Stromal cell of bone marrow (primary cell): ENCODE data around the gene BMPR2.
"Not testable (repeated sequence)": the region's sequence is repeated elsewhere in the genome, so short reads cannot be mapped to it uniquely, and the experiment has no call there.

Source experiments
- DNase-seq: peaks from one replicate; pipeline ENCODE4 v3.0.0-alpha.2; 2012; ENCODE audit warnings: low read depth

BMPR2 gene

GRCh38 chr2:202382684-202383083 is 6.6 kb downstream of the BMPR2 start:
- DNase-seq = no peak

GRCh38 chr2:202386495-202386894 is 10.4 kb downstream of the BMPR2 start:
- not testable (repeated sequence) for DNase-seq

- DNase-seq = no peak
Measured at GRCh38 chr2:202387608-202388342, 11.6 kb downstream of the BMPR2 start.

DNA sequence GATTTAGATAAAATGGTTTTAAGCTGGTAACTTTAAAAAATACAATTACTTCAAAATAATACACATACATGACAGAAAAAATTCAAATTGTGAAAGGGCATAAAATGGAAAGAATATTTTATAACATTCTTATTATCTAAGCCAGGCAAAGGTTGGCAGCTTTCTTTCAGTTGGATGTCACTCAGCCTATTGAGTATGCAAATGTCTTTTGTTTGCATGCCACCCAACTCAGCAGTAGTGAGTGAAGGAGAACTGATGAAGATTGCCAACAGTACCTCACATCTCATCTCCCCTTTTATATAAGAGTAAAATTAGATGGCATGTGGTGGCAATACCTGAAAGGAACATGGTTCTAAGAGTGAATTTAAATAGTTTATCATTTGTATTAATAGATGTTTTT is 24.8 kb downstream of the BMPR2 start:
- no peak for DNase-seq

- DNase-seq = no peak
Measured at GRCh38 chr2:202405798-202406197, 29.7 kb downstream of the BMPR2 start.

DNA sequence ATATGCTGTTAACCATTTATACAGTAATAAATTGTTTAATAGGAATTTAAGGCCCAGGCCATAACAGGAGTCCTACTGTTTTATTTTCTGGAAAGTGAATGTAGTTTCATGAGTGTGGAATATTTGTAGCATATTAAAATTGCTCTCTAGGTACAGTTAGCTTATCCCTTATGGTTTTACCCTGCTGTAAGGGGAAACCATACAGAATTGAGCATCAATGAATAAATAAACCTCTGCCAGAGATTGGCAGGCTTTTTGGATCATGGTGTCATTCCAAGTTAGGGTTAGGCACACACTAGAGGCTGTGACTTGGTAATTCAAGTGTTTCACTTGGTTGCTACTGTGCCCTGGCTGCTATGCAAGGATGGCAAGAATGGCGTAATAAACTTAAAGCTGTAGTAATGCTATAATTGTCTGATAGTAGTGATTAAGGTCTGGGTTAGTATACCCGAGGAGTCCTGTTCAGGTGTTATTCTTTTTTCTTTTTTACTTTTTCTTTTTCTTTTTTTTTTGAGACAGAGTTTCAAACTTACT is 30.4 kb downstream of the BMPR2 start:
- no peak for DNase-seq

DNA sequence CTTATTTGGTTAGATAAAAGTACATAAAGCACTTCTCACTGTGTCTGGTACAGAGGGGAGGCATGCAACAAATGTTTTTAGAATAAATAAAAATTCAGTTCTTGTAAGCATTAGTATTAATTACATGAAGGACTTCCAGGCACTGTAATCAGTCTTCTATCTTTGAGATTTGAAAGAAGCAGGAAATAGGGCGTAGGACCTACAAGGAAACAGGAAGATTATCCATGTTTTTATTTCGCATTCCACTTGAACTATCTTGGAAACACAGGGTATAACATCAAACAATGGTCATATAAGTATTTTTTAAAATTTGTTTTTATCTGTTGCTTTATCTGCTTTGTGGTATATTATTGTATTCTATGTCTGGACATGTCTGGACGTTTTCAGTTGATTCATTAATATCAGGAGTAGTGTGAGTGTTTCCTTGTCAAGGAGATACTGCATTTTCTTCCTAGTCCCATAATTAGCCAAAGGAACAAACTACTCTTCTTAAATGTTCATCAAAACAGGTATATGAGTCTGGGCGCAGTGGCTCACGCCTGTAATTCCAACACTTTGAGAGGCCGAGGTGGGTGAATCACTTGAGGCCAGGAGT is 32.5 kb downstream of the BMPR2 start:
- no peak for DNase-seq

DNA sequence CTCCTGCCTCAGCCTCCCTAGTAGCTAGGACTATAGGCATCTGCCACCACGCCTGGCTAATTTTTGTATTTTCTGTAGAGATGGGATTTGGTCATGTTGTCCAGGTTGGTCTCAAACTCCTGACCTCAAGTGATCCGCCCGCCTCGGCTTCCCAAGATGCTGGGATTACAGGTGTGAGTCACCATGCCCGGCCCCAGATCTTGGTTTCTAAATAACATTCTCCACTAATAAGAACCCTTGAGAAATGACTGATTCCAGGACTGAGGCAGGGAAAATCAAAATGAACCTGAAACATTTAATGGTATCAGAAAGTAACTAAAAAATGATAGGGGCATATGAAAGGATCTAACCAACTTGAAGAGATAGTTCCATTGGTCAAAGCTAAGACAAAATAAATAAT is 34.0 kb downstream of the BMPR2 start:
- DNase-seq = no peak

DNA sequence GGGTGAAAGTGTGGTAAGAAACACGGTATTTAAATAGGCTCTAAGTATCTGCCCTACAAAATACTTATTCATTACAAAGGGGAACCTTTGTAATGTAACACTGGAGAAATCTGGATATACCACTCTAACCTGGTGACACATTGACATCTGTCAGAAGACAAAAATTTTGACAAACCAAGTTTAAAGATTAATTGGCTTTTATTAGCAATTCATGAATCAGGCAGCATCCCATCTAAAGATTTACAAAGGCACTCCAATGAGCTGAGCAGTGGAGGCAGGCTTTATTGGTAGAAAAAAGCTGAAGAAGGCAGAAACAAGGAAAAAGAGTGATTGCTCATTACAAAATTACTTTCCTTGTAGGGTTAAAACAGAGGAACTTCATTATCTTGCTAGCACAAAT is 35.0 kb downstream of the BMPR2 start:
- no peak for DNase-seq

DNA sequence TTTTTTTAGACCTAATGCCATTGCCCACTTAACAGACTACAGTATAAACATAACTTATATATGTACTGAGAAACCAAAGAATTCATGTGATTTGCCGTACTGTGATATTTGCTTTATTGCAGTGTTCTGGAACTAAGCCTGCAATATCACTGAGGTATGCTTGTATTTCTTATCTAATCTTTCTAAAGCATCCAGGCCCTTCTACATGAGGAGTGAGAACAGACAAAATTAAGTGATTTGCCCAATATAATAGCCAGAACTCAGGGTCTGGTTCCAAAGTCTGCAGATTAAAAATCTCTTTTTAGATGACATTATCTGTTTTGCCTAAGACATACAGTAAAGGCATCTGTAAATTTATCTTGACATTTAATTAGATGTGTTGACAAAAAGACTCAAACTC is 41.9 kb downstream of the BMPR2 start:
- no peak for DNase-seq

- no peak for DNase-seq
Measured at GRCh38 chr2:202418511-202418910, 42.4 kb downstream of the BMPR2 start.

GRCh38 chr2:202423139-202423538 is 47.0 kb downstream of the BMPR2 start:
- no peak for DNase-seq

DNA sequence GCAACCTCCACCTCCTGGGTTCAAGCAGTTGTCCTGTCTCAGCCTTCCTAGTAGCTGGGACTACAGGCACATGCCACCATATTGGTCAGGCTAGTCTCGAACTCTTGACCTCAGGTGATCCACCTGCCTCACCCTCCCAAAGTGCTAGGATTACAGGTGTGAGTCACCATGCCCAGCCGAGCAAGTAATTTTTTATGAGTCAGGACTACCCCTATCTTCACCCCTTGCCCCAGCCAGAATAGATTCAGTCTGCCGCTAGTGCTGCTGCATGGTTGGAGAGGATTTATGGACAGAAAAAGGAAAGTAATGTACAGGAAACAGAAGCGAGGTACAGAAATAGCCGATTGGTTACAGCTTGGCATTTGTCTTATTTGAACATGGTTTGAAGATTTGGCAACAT is 48.9 kb downstream of the BMPR2 start:
- no peak for DNase-seq

DNA sequence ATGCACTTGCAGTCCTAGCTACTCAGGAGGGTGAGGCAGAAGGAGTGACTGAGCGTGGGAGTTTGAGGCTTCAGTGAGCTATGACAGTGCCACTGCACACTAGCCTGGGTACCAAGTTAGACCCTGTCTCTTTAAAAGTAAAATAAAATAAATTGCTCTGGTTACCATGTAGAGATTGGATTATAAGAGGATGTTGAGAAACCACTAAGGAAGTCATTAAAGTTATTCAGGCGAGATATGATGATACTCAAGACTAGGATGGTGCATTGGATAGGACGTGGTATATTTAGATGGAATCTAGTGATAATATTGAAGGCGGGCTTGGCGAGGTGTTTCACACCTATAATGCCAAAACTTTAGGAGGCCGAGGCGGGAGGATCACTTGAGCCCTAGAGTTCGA is 50.6 kb downstream of the BMPR2 start:
- no peak for DNase-seq

DNA sequence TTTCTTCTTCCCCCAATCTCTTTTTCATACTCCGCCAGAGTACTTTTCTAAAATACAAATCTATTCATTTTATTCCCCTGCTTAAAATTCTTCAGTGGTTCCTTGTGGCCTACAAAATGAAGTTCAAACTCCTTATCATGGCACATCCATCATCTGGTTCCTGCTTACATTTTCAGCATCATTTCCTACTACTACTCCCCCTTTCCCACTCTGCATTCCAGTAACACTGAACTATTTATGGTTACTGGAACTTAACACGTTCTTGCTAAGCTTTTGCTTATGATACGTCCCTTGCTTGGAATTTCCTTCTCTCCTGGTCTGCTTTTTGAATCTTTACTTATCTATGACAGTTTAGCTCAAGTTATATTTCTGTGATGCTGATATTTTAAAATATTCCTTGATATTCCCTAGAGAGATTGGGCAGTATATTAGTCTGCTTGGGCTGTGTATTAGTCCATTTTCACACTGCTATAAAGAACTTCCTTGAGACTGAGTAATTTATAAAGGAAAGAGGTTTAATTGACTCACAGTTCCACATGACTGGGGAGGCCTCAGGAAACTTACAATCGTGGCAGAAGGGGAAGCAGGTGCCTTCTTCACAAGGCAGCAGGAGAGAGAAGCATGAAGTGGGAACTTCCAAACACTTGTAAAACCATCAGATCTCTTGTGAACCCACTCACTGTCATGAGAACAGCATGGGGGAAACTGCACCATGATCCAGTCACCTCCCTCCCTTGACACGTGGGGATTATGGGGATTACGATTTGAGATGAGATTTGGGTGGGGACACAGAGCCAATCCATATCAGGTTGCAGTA is 53.2 kb downstream of the BMPR2 start:
- DNase-seq = no peak

DNA sequence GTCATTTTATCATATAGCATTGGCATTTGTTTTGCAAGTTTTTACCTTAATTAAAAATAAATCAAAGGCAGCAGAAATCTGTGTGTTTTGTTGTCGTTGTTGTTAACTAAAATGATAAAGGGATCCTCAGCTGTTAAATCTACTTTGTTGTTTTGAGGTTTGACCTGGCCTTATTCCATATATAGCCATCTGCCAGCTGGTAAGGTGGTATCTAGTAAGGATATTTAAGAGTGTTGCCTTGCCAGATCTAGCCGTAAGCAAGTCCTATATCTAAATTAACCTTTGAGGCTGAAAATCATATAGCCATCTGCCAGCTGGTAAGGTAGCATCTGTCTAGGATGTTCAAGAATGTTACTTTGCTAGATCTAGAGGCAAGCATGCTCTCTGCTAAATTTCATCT is 56.6 kb downstream of the BMPR2 start:
- DNase-seq = no peak

DNA sequence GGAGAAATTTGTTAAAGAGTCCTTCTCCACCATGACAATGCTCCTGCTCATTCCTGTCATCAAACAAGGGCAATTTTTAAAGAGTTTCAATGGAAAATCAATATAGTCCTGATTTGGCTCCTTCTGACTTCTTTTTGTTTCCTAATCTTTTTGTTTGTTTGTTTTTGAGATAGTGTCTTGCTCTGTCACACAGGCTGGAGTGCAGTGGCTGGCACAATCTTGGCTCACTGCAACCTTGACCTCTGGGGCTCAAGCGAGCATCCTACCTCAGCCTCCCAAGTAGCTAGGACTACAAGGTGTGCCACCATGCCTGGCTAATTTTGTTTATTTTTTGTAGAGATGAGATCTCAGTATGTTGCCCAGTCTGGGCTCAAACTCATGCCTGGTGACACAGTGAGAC is 58.3 kb downstream of the BMPR2 start:
- DNase-seq = no peak

DNA sequence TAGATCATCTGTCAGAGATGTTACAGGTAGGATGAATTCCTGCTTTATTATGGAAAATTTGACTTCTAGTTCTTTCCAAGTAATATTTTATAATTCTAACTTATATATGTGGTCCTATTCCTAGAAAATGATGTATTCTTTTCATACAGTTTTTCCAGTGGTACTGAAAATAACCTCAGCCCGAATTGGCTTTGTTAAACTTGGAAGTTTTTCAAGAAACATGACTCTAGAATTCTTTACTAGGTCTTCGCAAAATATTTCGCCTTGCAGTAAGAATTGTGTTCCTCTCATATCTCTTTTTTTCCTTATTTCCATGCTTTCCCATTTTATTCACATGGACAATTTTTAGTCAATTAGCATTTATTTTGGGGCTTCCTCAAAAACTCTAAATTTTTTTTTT is 60.5 kb downstream of the BMPR2 start:
- DNase-seq = peak; percentile 23

DNA sequence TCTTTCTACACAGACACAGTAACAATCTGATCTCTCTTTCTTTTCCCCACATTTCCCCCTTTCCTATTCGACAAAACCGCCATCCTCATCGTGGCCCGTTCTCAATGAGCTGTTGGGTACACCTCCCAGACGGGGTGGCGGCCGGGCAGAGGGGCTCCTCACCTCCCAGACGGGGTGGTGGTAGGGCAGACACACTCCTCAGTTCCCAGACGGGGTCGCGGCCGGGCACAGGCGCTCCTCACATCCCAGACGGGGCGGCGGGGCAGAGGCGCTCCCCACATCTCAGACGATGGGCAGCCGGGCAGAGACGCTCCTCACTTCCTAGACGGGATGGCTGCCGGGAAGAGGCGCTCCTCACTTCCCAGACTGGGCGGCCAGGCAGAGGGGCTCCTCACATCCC is 64.0 kb downstream of the BMPR2 start:
- DNase-seq = not testable (repeated sequence)

DNA sequence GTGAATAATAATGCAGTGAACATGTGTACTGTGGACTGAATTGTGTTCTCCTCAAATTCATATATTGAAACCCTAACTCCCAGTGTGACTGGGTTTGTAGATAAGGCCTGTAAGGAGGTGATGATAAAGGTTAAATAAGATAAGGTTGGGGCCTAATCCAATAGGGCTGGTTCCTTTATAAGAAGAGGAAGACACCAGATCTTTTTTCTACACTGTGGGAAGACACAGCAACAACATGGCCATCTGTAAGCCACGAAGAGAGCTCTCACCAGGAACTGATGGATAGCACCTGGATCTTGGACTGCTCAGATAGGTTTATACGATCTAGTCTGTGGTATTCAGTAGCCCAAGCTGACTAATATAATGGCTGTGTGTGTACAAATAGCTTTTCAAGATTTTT is 66.8 kb downstream of the BMPR2 start:
- no peak for DNase-seq

DNA sequence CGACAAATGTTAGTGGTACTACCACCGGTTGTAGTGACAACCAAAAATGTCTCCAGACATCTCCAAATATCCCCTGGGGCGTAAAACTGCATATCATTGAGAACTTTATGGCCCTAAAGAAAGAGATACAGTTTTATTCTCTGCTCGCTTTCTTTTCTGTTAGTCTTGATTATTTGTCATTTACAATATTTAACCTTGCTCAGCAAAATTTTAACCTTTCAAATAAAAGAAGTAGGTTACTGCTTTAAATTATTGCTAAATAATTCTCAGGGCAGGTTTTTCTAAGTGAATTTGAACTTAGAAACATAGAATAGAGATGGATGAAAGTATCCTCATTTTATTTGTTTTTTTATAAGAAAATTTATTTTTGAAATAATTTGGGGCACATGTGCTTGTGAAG is 67.9 kb downstream of the BMPR2 start:
- no peak for DNase-seq

DNA sequence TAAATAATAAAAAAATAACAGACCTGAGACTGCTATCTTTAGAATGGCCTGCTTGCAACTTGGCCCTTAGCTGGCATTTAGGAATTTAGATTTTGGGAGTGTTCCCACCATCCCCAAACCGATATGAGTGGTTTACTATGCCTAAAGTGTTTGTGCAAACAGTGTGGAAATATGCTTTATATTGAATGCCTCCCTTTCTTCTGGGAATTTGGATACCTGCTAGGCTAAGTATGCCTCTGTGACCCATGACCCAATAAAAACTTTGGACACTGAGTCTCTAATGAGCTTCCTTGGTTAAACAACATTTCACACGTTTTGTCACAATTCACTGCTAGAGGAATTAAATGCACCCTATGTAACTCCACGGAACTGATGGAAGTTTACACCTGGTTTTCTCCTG is 73.2 kb downstream of the BMPR2 start:
- DNase-seq = no peak

DNA sequence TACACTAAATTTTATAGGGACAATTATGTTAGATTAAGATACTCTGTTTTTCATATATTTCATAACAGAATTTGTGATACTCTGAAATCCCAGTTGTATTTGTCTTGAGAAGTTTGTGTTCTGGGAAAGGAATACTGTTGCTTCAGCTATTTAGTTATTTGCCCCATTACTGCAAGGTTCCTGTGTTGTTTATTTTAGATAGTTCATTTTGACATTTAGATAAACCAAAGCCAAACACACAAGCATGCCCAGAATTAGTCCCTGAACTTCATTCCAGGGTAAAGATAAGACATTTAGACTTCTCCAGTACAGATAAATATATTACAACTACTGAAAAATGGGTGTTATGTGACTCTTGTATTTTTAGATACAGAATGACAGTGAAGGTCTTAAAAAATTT is 74.7 kb downstream of the BMPR2 start:
- DNase-seq = no peak
